OCI-LY7 (cell line): ENCODE results near the gene UBQLN1. TPM values are rescaled to one million over a fixed set of nuclear protein-coding genes. Genes with fewer than 3 reads are reported as not detected.

Experiments used
- BruUV-seq: library from RNA; stranded (reverse); fragments of 400-500 nt; replicated peaks from 2 replicates; lab custom pipeline; 2021; lab: Mats Ljungman, UMichigan
- CTCF ChIA-PET: fragments of 300-600 bp; sonication (Branson Sonifier 250); formaldehyde crosslinking; loops from one replicate; lab custom pipeline; 2022; ENCODE audit warnings: antibody characterized with exemption; ENCODE audit not compliant: unreplicated experiment; lab: Charles Lee
- POLR2A ChIA-PET: fragments of 300-600 bp; sonication (Branson Sonifier 250); formaldehyde crosslinking; loops from one replicate; lab custom pipeline; 2022; ENCODE audit warnings: antibody characterized with exemption; lab: Charles Lee
- DNase-seq: peaks from one replicate; pipeline ENCODE4 v3.0.0-alpha.2; 2015; ENCODE audit warnings: low spot score
- H2AFZ ChIP-seq: fragments of 200-600 bp; sonication (generic), shearing (Covaris generic); 2 replicates; pipeline ENCODE4 v1.6.1; 2014; ENCODE audit warnings: mild to moderate bottlenecking, antibody characterized with exemption, low read length, moderate library complexity
- H3K27ac ChIP-seq: fragments of 200-600 bp; sonication (generic); 2 replicates; pipeline ENCODE4 v1.5.1; 2014; ENCODE audit warnings: mixed run types, low read depth, mild to moderate bottlenecking, moderate library complexity, low read length, inconsistent platforms; ENCODE audit not compliant: poor library complexity, severe bottlenecking
- H3K36me3 ChIP-seq: fragments of 200-600 bp; sonication (generic); 2 replicates; pipeline ENCODE4 v1.6.1; 2014; ENCODE audit warnings: mild to moderate bottlenecking, antibody characterized with exemption, low read length, moderate library complexity, mixed read lengths; ENCODE audit not compliant: insufficient read depth
- H3K4me1 ChIP-seq: fragments of 200-600 bp; sonication (generic); 2 replicates; pipeline ENCODE4 v1.5.1; 2014; ENCODE audit warnings: mild to moderate bottlenecking, low read length; ENCODE audit not compliant: insufficient read depth, poor library complexity, severe bottlenecking
- H3K4me2 ChIP-seq: fragments of 200-600 bp; sonication (generic); 2 replicates; pipeline ENCODE4 v1.6.1; 2014; ENCODE audit warnings: mild to moderate bottlenecking, low read length
- H3K4me3 ChIP-seq: fragments of 200-600 bp; sonication (generic); 2 replicates; pipeline ENCODE4 v1.5.1; 2014; ENCODE audit warnings: mild to moderate bottlenecking, low read depth, low read length; ENCODE audit not compliant: poor library complexity, severe bottlenecking
- H3K79me2 ChIP-seq: fragments of 200-600 bp; sonication (generic); 2 replicates; pipeline ENCODE4 v1.6.1; 2016; ENCODE audit warnings: low read depth, mild to moderate bottlenecking, low read length, moderate library complexity, mixed read lengths; ENCODE audit not compliant: insufficient read depth
- H3K9me2 ChIP-seq: fragments of 200-600 bp; sonication (generic); 2 replicates; pipeline ENCODE4 v1.6.1; 2016; ENCODE audit warnings: mild to moderate bottlenecking, low read length, mixed read lengths; ENCODE audit not compliant: insufficient read depth
- H3K9me3 ChIP-seq: fragments of 200-600 bp; sonication (generic); 2 replicates; pipeline ENCODE4 v1.6.1; 2014; ENCODE audit warnings: mild to moderate bottlenecking, mixed run types, low read length, mixed read lengths
- H4K20me1 ChIP-seq: fragments of 200-600 bp; sonication (generic); 2 replicates; pipeline ENCODE4 v1.6.1; 2014; ENCODE audit warnings: mild to moderate bottlenecking, antibody characterized with exemption, low read length, moderate library complexity, mixed read lengths; ENCODE audit not compliant: insufficient read depth
- CTCF ChIP-seq: fragments of 200-600 bp; sonication (generic); conservative IDR thresholded peaks from 2 replicates; pipeline ENCODE4 v1.5.1; 2014; ENCODE audit warnings: mild to moderate bottlenecking, antibody characterized with exemption, low read length, moderate library complexity, mixed read lengths
- EZH2phosphoT487 ChIP-seq: fragments of 200-600 bp; sonication (generic); IDR thresholded peaks from 2 replicates; pipeline ENCODE4 v1.6.1; 2018; ENCODE audit warnings: low read depth, borderline replicate concordance, mild to moderate bottlenecking, mixed run types, antibody characterized with exemption, low read length, moderate library complexity, mixed read lengths
- intact Hi-C: fragments of 100-400 bp; cut with micrococcal nuclease; formaldehyde crosslinking; loops from one replicate; pipeline ENCODE4 v1.10.0; 2022; ENCODE audit not compliant: unreplicated experiment
- total RNA-seq, 2 experiments: library from RNA; depleted of rRNA in 1 of 2; stranded (reverse); fragments of >200 nt in 1 of 2; shearing (Covaris generic) in 1 of 2; gene quantifications; 2 replicates each; pipeline ENCODE4 v1.2.3, GENCODE V29; 2014 to 2022

The UBQLN1 gene
- total RNA-seq, 2 experiments from 2014 or later, result 115 to 179 TPM

- H3K9me2 ChIP-seq, result no peaks in the 10 kb centered on the region
- peak overlapping the region; percentile 85; the same call in 1 of the 2 replicates for H2AFZ ChIP-seq
- peak overlapping the region; percentile 89 for H3K4me3 ChIP-seq
- no peaks in the 10 kb centered on the region for H3K9me3 ChIP-seq
- intact Hi-C loops, result loop anchor here (2.0 to 5.0 kb wide), 2 partner anchors 109 to 212 kb away; partner anchors contain the start of genes GKAP1 and KIF27
- CTCF ChIA-PET, result no interaction called here
- BruUV-seq, result no TSS peak
- H3K36me3 ChIP-seq, result peaks cover 14% of the 10 kb centered on the region
- DNase-seq, result peak; percentile 44
- POLR2A ChIA-PET, result interaction anchor here (0.7 to 3.5 kb wide), 12 partner anchors 12 to 901 kb away, joined by 3 to 41 read pairs (median 3); partner anchors contain the start of genes HNRNPK and IDNK
- H3K4me2 ChIP-seq, result peak overlapping the region; percentile 84
- H3K79me2 ChIP-seq, result peaks cover 40% of the 10 kb centered on the region
- peaks cover 30% of the 10 kb centered on the region for H3K4me1 ChIP-seq
- H4K20me1 ChIP-seq, result peaks cover 13% of the 10 kb centered on the region; the same call in 1 of the 2 replicates
- TF ChIP-seq EZH2phosphoT487 (no peak), CTCF (peak; percentile 68)
- H3K27ac ChIP-seq, result peak overlapping the region; percentile 85
These were observed 879 bp upstream of the UBQLN1 start for GRCh38 chr9:83708515-83709158.

- H3K79me2 ChIP-seq, result peaks cover 52% of the 10 kb centered on the region
- H3K4me2 ChIP-seq, result peak overlapping the region; percentile 84
- H2AFZ ChIP-seq, result peak overlapping the region; percentile 10; the same call in 1 of the 2 replicates
- ChIA-PET CTCF (no interaction called here), POLR2A (interaction anchor here (0.8 to 3.5 kb wide), 11 partner anchors 11 to 273 kb away, joined by 3 to 41 read pairs (median 3); partner anchors contain the start of genes HNRNPK and IDNK)
- peaks cover 42% of the 10 kb centered on the region for H3K4me1 ChIP-seq
- peaks cover 16% of the 10 kb centered on the region; the same call in 1 of the 2 replicates for H4K20me1 ChIP-seq
- no peaks in the 10 kb centered on the region for H3K9me2 ChIP-seq
- intact Hi-C loops, result loop anchor here (1.0 to 5.0 kb wide), 4 partner anchors 15 to 273 kb away; partner anchors contain the start of genes GKAP1, HNRNPK, IDNK and RMI1
- H3K27ac ChIP-seq, result peak overlapping the region; percentile 85
- no peak for DNase-seq
- no peaks in the 10 kb centered on the region for H3K9me3 ChIP-seq
- peaks cover 18% of the 10 kb centered on the region for H3K36me3 ChIP-seq
- BruUV-seq, result no TSS peak
- peak overlapping the region; percentile 89 for H3K4me3 ChIP-seq
- TF ChIP-seq EZH2phosphoT487, result no peak
- TF ChIP-seq CTCF, result no peak
These were observed 315 bp downstream of the UBQLN1 start for GRCh38 chr9:83707518-83707767.
